Neuronal stem cell (in vitro differentiated cells): Measurements from ENCODE around the gene FAP.

Experiments used
- DNase-seq: peaks from one replicate; pipeline ENCODE4 v3.0.0-alpha.2; 2013; ENCODE audit warnings: low spot score
- H2AFZ ChIP-seq: one replicate; pipeline ENCODE4 v1.6.1; 2013; ENCODE audit warnings: mild to moderate bottlenecking, low read length, inconsistent platforms
- H2AK5ac ChIP-seq: 2 replicates; pipeline ENCODE4 v1.6.1; 2013; ENCODE audit warnings: low read depth, mild to moderate bottlenecking, inconsistent platforms, low read length, moderate library complexity, mixed read lengths
- H2BK120ac ChIP-seq: 2 replicates; pipeline ENCODE4 v1.6.1; 2013; ENCODE audit warnings: low read depth, mild to moderate bottlenecking, inconsistent platforms, low read length, moderate library complexity, mixed read lengths
- H2BK12ac ChIP-seq: one replicate; pipeline ENCODE4 v1.6.1; 2013; ENCODE audit warnings: low read length, inconsistent platforms
- H2BK15ac ChIP-seq: 2 replicates; pipeline ENCODE4 v1.6.1; 2013; ENCODE audit warnings: mild to moderate bottlenecking, low read length, inconsistent platforms, mixed read lengths
- H2BK5ac ChIP-seq: one replicate; pipeline ENCODE4 v1.6.1; 2013; ENCODE audit warnings: inconsistent platforms, mild to moderate bottlenecking, low read length, moderate library complexity
- H3K14ac ChIP-seq: one replicate; pipeline ENCODE4 v1.6.1; 2013; ENCODE audit warnings: low read length, inconsistent platforms
- H3K18ac ChIP-seq: 2 replicates; pipeline ENCODE4 v1.6.1; 2013; ENCODE audit warnings: low read length, inconsistent platforms
- H3K23ac ChIP-seq: 2 replicates; pipeline ENCODE4 v1.6.1; 2013; ENCODE audit warnings: low read depth, mild to moderate bottlenecking, mixed read lengths, low read length, inconsistent platforms; ENCODE audit not compliant: poor library complexity
- H3K27ac ChIP-seq: replicated peaks from 3 replicates; pipeline ENCODE4 v1.5.1; 2013; ENCODE audit warnings: low read length, inconsistent platforms
- H3K27me3 ChIP-seq, 3 experiments: 2 replicates each; pipeline ENCODE4 v1.6.1; 2013; ENCODE audit warnings: low read length in 3 of 3, mild to moderate bottlenecking in 2 of 3, inconsistent platforms in 1 of 3, low read depth in 1 of 3, mixed read lengths in 1 of 3, moderate library complexity in 1 of 3; ENCODE audit not compliant: control insufficient read depth in 3 of 3, insufficient read depth in 3 of 3
- H3K36me3 ChIP-seq, 2 donors: replicated peaks in 1 of 2; 2 replicates each; pipeline ENCODE4 v1.6.1; 2013; ENCODE audit warnings: low read length in 2 of 2; ENCODE audit not compliant: control insufficient read depth in 2 of 2, insufficient read depth in 2 of 2
- H3K4ac ChIP-seq: 2 replicates; pipeline ENCODE4 v1.6.1; 2013; ENCODE audit warnings: inconsistent platforms, mild to moderate bottlenecking, low read length, moderate library complexity
- H3K4me1 ChIP-seq, 2 donors: 1 replicate in 1 of 2; 2 replicates in 1 of 2; pipeline ENCODE4 v1.6.1; 2013; ENCODE audit warnings: low read length in 2 of 2, low read depth in 1 of 2; ENCODE audit not compliant: control insufficient read depth in 2 of 2, insufficient read depth in 1 of 2
- H3K4me2 ChIP-seq: one replicate; pipeline ENCODE4 v1.6.1; 2013; ENCODE audit warnings: mild to moderate bottlenecking, low read length, inconsistent platforms; ENCODE audit not compliant: insufficient read depth, poor library complexity, severe bottlenecking
- H3K4me3 ChIP-seq, 2 donors: 2 replicates each; pipeline ENCODE4 v1.5.1; 2013; ENCODE audit warnings: low read length in 2 of 2, mild to moderate bottlenecking in 2 of 2, inconsistent platforms in 1 of 2, moderate library complexity in 1 of 2
- H3K79me1 ChIP-seq: one replicate; pipeline ENCODE4 v1.6.1; 2013; ENCODE audit warnings: low read depth, mild to moderate bottlenecking, inconsistent platforms, low read length, moderate library complexity
- H3K9ac ChIP-seq: one replicate; pipeline ENCODE4 v1.6.1; 2013; ENCODE audit warnings: mild to moderate bottlenecking, low read depth, low read length, inconsistent platforms; ENCODE audit not compliant: poor library complexity
- H3K9me3 ChIP-seq, 2 donors: replicated peaks in 1 of 2; 2 replicates each; pipeline versions ENCODE3 to v1.6.1; 2013; ENCODE audit warnings: low read length in 2 of 2, mild to moderate bottlenecking in 2 of 2, inconsistent platforms in 1 of 2, low read depth in 1 of 2, mixed read lengths in 1 of 2, moderate library complexity in 1 of 2; ENCODE audit not compliant: control insufficient read depth in 2 of 2, insufficient read depth in 1 of 2
- H4K8ac ChIP-seq: one replicate; pipeline ENCODE4 v1.6.1; 2013; ENCODE audit warnings: low read depth, mild to moderate bottlenecking, inconsistent platforms, low read length, moderate library complexity
- H4K91ac ChIP-seq: one replicate; pipeline ENCODE4 v1.6.1; 2013; ENCODE audit warnings: low read length, low read depth, mild to moderate bottlenecking, inconsistent platforms; ENCODE audit not compliant: poor library complexity
- WGBS, 2 donors: extraction: QIAGEN DNeasy Blood & Tissue Kit; methylation state at CpG; one replicate each; pipeline ENCODE4 v1.1.7; 2013; ENCODE audit warnings: missing lambda C conversion rate in 2 of 2, mixed read lengths in 1 of 2; ENCODE audit not compliant: insufficient read length in 2 of 2, insufficient replicate concordance in 1 of 2; ENCODE audit errors: extremely low coverage in 2 of 2; 5-methylcytosine and 5-hydroxymethylcytosine counted together

Gene FAP

GRCh38 chr2:162210385-162210784 is 32.9 kb downstream of the FAP start:
- Histone ChIP-seq H3K4me1 (no peaks in the 10 kb centered on the region), H3K79me1 (no peaks in the 10 kb centered on the region), H2BK5ac (no peak overlapping the region), H3K9me3 (no peaks in the 10 kb centered on the region), H2BK120ac (no peak overlapping the region), H3K14ac (no peak overlapping the region), H3K27ac (no peak overlapping the region), H4K91ac (no peak overlapping the region), H3K18ac (no peak overlapping the region), H3K4me3 (no peak overlapping the region), H2BK12ac (no peak overlapping the region), H4K8ac (no peak overlapping the region), H3K27me3 (no peaks in the 10 kb centered on the region), H3K9ac (no peak overlapping the region), H3K4me2 (no peak overlapping the region), H3K23ac (no peak overlapping the region), H2BK15ac (no peak overlapping the region), H2AK5ac (no peak overlapping the region), H3K36me3 (no peaks in the 10 kb centered on the region), H3K4ac (no peak overlapping the region), H2AFZ (no peak overlapping the region)
- no peak for DNase-seq

GRCh38 chr2:162202203-162202602 is 41.0 kb downstream of the FAP start:
- no peaks in the 10 kb centered on the region for H3K36me3 ChIP-seq
- no peak overlapping the region for H2BK15ac ChIP-seq

GRCh38 chr2:162200636-162201035 is 42.6 kb downstream of the FAP start:
- Histone ChIP-seq H3K4me3 (no peak overlapping the region), H3K18ac (no peak overlapping the region), H2BK12ac (no peak overlapping the region), H2BK120ac (no peak overlapping the region), H3K9me3 (no peaks in the 10 kb centered on the region), H3K4me2 (no peak overlapping the region), H3K14ac (no peak overlapping the region), H3K4ac (no peak overlapping the region), H4K91ac (no peak overlapping the region), H4K8ac (no peak overlapping the region), H2AK5ac (no peak overlapping the region), H3K4me1 (no peaks in the 10 kb centered on the region), H3K27ac (no peak overlapping the region), H3K23ac (no peak overlapping the region), H3K79me1 (no peaks in the 10 kb centered on the region), H3K36me3 (no peaks in the 10 kb centered on the region), H2BK15ac (no peak overlapping the region), H2BK5ac (no peak overlapping the region), H3K9ac (no peak overlapping the region), H3K27me3 (no peaks in the 10 kb centered on the region), H2AFZ (no peak overlapping the region)
- no peak for DNase-seq
- WGBS, 2 donors: no CpG with 5 or more reads among the region's 1 CpG

More at GRCh38 chr2:162202203-162202602, 41.0 kb downstream of the FAP start:
- Histone ChIP-seq H3K23ac (no peak overlapping the region), H2AFZ (no peak overlapping the region), H3K9ac (no peak overlapping the region), H3K27me3 (no peaks in the 10 kb centered on the region), H3K4me3 (no peak overlapping the region), H3K27ac (no peak overlapping the region), H3K79me1 (no peaks in the 10 kb centered on the region), H3K4ac (no peak overlapping the region), H4K91ac (no peak overlapping the region), H3K4me1 (no peaks in the 10 kb centered on the region), H2BK120ac (no peak overlapping the region), H3K9me3 (no peaks in the 10 kb centered on the region), H3K14ac (no peak overlapping the region), H2BK12ac (no peak overlapping the region), H3K18ac (no peak overlapping the region), H2BK5ac (no peak overlapping the region), H3K4me2 (no peak overlapping the region), H4K8ac (no peak overlapping the region), H2AK5ac (no peak overlapping the region)
- no peak for DNase-seq

GRCh38 chr2:162199913-162200312 is 43.3 kb downstream of the FAP start:
- Histone ChIP-seq H3K23ac (no peak overlapping the region), H3K18ac (no peak overlapping the region), H4K8ac (no peak overlapping the region), H2AFZ (no peak overlapping the region), H3K9ac (no peak overlapping the region), H2BK120ac (no peak overlapping the region), H3K79me1 (no peaks in the 10 kb centered on the region), H4K91ac (no peak overlapping the region), H3K27me3 (no peaks in the 10 kb centered on the region), H3K4me3 (no peak overlapping the region), H2AK5ac (no peak overlapping the region), H3K4me1 (no peaks in the 10 kb centered on the region), H3K14ac (no peak overlapping the region), H2BK12ac (no peak overlapping the region), H3K27ac (no peak overlapping the region), H2BK15ac (no peak overlapping the region), H3K4ac (no peak overlapping the region), H2BK5ac (no peak overlapping the region), H3K9me3 (no peaks in the 10 kb centered on the region), H3K4me2 (no peak overlapping the region), H3K36me3 (no peaks in the 10 kb centered on the region)
- DNase-seq: no peak
- WGBS, 2 donors: no CpG with 5 or more reads among the region's 1 CpG
